HepG2 (cell line): ENCODE results near the gene MDFI. TPM values are rescaled to one million over a fixed set of nuclear protein-coding genes. Genes with fewer than 3 reads are reported as not detected.
A peak's percentile ranks its signal among the peaks of the same experiment; 100 is the strongest.

Experiments
- AFF4 ChIP-seq: sonication (generic); formaldehyde crosslinking; IDR thresholded peaks from 2 replicates; pipeline ENCODE4 v1.4.0; 2020; ENCODE audit warnings: missing genetic modification reagents
- BCL3 ChIP-seq: sonication (generic); formaldehyde crosslinking; IDR thresholded peaks from 2 replicates; pipeline ENCODE4 v1.5.1; 2020; ENCODE audit warnings: mild to moderate bottlenecking, missing genetic modification reagents, moderate library complexity
- DMAP1 ChIP-seq: IDR thresholded peaks from 2 replicates; pipeline ENCODE4 v1.6.1; 2016
- MZF1 ChIP-seq: sonication (generic); formaldehyde crosslinking; IDR thresholded peaks from 2 replicates; pipeline ENCODE4 v1.8.1; 2023; ENCODE audit warnings: mild to moderate bottlenecking, missing genetic modification reagents, borderline replicate concordance
- NCOA1 ChIP-seq: sonication (generic); formaldehyde crosslinking; IDR thresholded peaks from 2 replicates; pipeline ENCODE4 v1.9.0; 2021; ENCODE audit warnings: missing genetic modification reagents
- NR0B2 ChIP-seq: sonication (generic); formaldehyde crosslinking; IDR thresholded peaks from 2 replicates; pipeline ENCODE4 v1.4.0; 2020; ENCODE audit warnings: mild to moderate bottlenecking, missing genetic modification reagents
- PITX1 ChIP-seq: sonication (generic); formaldehyde crosslinking; IDR thresholded peaks from 2 replicates; pipeline ENCODE4 v1.5.1; 2020; ENCODE audit warnings: mild to moderate bottlenecking, missing genetic modification reagents
- PLRG1 ChIP-seq: fragments of 450-650 bp; conservative IDR thresholded peaks from 2 replicates; pipeline ENCODE4 v1.6.1; 2016
- PLSCR1 ChIP-seq: sonication (generic); formaldehyde crosslinking; IDR thresholded peaks from 2 replicates; pipeline ENCODE4 v1.5.0; 2020; ENCODE audit warnings: missing genetic modification reagents, mild to moderate bottlenecking, borderline replicate concordance
- POGZ ChIP-seq: sonication (generic); formaldehyde crosslinking; IDR thresholded peaks from 2 replicates; pipeline ENCODE4 v1.4.0; 2020; ENCODE audit warnings: mild to moderate bottlenecking, missing genetic modification reagents
- POLR2G ChIP-seq: fragments of 200-400 bp; formaldehyde crosslinking; IDR thresholded peaks from 2 replicates; pipeline ENCODE4 v1.6.1; 2018; ENCODE audit warnings: mild to moderate bottlenecking, low read depth, low read length, moderate library complexity
- RELA ChIP-seq: sonication (generic); formaldehyde crosslinking; IDR thresholded peaks from 2 replicates; pipeline ENCODE4 v1.4.0; 2020; ENCODE audit warnings: missing genetic modification reagents
- SMARCE1 ChIP-seq: fragments of 450-650 bp; IDR thresholded peaks from 2 replicates; pipeline ENCODE4 v1.6.1; 2017; ENCODE audit warnings: borderline replicate concordance
- SSRP1 ChIP-seq: IDR thresholded peaks from 2 replicates; pipeline ENCODE4 v1.6.1; 2016; ENCODE audit warnings: control low read depth
- TBP ChIP-seq: sonication (generic); formaldehyde crosslinking; IDR thresholded peaks from 2 replicates; pipeline ENCODE4 v1.5.0; 2020; ENCODE audit warnings: missing genetic modification reagents
- ZBTB20 ChIP-seq: sonication (generic); formaldehyde crosslinking; IDR thresholded peaks from 2 replicates; pipeline ENCODE4 v1.8.1; 2023; ENCODE audit warnings: missing genetic modification reagents, low read depth, mild to moderate bottlenecking, borderline replicate concordance
- ZNF224 ChIP-seq: sonication (generic); formaldehyde crosslinking; IDR thresholded peaks from 2 replicates; pipeline ENCODE4 v1.5.0; 2020; ENCODE audit warnings: mild to moderate bottlenecking, missing genetic modification reagents
- ZNF567 ChIP-seq: sonication (generic); formaldehyde crosslinking; IDR thresholded peaks from 2 replicates; pipeline ENCODE4 v1.8.1; 2023; ENCODE audit warnings: mild to moderate bottlenecking, missing genetic modification reagents, borderline replicate concordance
- ZNF598 ChIP-seq: sonication (generic); formaldehyde crosslinking; IDR thresholded peaks from 2 replicates; pipeline ENCODE4 v1.5.1; 2020; ENCODE audit warnings: mild to moderate bottlenecking, missing genetic modification reagents, borderline replicate concordance
- ZNF746 ChIP-seq: sonication (generic); formaldehyde crosslinking; IDR thresholded peaks from 2 replicates; pipeline ENCODE4 v1.8.0; 2022; ENCODE audit warnings: mild to moderate bottlenecking, missing genetic modification reagents
- ZNF83 ChIP-seq: sonication (generic); formaldehyde crosslinking; IDR thresholded peaks from 2 replicates; pipeline ENCODE4 v1.4.0; 2020; ENCODE audit warnings: missing genetic modification reagents, mild to moderate bottlenecking, borderline replicate concordance
- polyA plus RNA-seq, 8 experiments: library from polyadenylated mRNA; depleted of rRNA in 3 of 8; stranded (reverse) in 7 of 8; unstranded in 1 of 8; fragments of >200 nt; fragmentation: Illumina TruSeq in 4 of 8; extraction: Trizol in 4 of 8; gene quantifications; 2 replicates each; pipeline versions ENCODE4 v1.2.1 to v1.2.3, GENCODE V29; 2011 to 2016; ENCODE audit warnings: low read depth in 4 of 8, missing spikeins in 1 of 8, mixed read lengths in 1 of 8; ENCODE audit not compliant: insufficient read depth in 1 of 8
- total RNA-seq, 5 experiments: library from RNA; depleted of rRNA; stranded (reverse); fragments of >200 nt; fragmentation: Illumina TruSeq; extraction: Trizol; gene quantifications; 2 replicates each; pipeline ENCODE4 v1.2.3, GENCODE V29; 2016; ENCODE audit warnings: low read depth in 1 of 5
- TF ChIP-seq, protein P1 (sequence below): sonication (generic); formaldehyde crosslinking; conservative IDR thresholded peaks from 2 replicates; pipeline ENCODE4 v1.4.0; 2020; ENCODE audit warnings: mild to moderate bottlenecking, missing genetic modification reagents, moderate library complexity

MDFI gene
- total and polyA plus RNA-seq, 2 of the 13 experiments (the other 11 are each of a cell fraction or from before 2014, with no cell fraction given) = 0.28 TPM; not detected in 1

DNA sequence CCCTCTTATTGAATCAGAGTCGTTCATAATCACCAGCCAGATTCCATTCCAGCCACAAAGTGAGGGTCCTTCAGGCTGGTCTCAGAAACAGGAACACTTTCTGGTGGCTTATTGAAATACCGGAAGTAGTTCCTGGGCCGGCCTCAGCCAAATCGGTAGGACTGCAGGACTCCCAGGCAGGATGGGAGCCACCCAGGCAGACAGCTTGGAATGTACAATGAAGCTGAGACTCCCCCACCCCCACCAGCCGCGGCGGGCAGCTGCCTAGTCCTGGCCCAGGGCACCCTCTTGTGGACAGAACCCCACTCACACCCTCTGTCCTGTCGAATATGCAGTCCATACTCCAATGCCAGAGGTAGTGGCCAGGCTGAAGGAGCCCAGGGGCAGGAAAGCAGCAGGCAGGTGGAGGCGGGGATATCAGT lies 43.8 kb downstream of the MDFI start (continued):
- no peak for TF ChIP-seq ZNF567 (CRISPR knock-in tag)
- no peak; the same call in 1 of the 2 replicates for TF ChIP-seq ZNF598
- TF ChIP-seq POGZ (CRISPR knock-in tag) = 0 out of 2 replicates have a peak, but pooled peaks have one; percentile 20
- no peak for TF ChIP-seq BCL3 (CRISPR knock-in tag)
- TF ChIP-seq PLRG1 = no peak
- TF ChIP-seq, protein P1, sequence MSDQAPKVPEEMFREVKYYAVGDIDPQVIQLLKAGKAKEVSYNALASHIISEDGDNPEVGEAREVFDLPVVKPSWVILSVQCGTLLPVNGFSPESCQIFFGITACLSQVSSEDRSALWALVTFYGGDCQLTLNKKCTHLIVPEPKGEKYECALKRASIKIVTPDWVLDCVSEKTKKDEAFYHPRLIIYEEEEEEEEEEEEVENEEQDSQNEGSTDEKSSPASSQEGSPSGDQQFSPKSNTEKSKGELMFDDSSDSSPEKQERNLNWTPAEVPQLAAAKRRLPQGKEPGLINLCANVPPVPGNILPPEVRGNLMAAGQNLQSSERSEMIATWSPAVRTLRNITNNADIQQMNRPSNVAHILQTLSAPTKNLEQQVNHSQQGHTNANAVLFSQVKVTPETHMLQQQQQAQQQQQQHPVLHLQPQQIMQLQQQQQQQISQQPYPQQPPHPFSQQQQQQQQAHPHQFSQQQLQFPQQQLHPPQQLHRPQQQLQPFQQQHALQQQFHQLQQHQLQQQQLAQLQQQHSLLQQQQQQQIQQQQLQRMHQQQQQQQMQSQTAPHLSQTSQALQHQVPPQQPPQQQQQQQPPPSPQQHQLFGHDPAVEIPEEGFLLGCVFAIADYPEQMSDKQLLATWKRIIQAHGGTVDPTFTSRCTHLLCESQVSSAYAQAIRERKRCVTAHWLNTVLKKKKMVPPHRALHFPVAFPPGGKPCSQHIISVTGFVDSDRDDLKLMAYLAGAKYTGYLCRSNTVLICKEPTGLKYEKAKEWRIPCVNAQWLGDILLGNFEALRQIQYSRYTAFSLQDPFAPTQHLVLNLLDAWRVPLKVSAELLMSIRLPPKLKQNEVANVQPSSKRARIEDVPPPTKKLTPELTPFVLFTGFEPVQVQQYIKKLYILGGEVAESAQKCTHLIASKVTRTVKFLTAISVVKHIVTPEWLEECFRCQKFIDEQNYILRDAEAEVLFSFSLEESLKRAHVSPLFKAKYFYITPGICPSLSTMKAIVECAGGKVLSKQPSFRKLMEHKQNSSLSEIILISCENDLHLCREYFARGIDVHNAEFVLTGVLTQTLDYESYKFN = no peak
- no peak for TF ChIP-seq ZNF83
- no peak for TF ChIP-seq MZF1 (CRISPR knock-in tag)
- TF ChIP-seq ZNF224 = no peak
- peak; percentile 31; the same call in 1 of the 2 replicates for TF ChIP-seq DMAP1
- no peak for TF ChIP-seq ZNF746 (CRISPR knock-in tag)
- TF ChIP-seq RELA (CRISPR knock-in tag) = no peak
- no peak for TF ChIP-seq SMARCE1
- no peak for TF ChIP-seq PLSCR1 (CRISPR knock-in tag)
- TF ChIP-seq ZBTB20 (CRISPR knock-in tag) = peak; percentile 63; the same call in 1 of the 2 replicates
- no peak for TF ChIP-seq NCOA1 (CRISPR knock-in tag)
- no peak for TF ChIP-seq SSRP1
- no peak for TF ChIP-seq AFF4 (CRISPR knock-in tag)
- TF ChIP-seq PITX1 (CRISPR knock-in tag) = no peak
- TF ChIP-seq NR0B2 (CRISPR knock-in tag) = no peak
- no peak for TF ChIP-seq TBP
- no peak for TF ChIP-seq POLR2G
